ENCODE measurements around the gene SLC6A3. TPM values are rescaled to one million over a fixed set of nuclear protein-coding genes. Genes with fewer than 3 reads are reported as not detected.

The SLC6A3 gene
- total RNA-seq, 1 donor: not detected

DNA sequence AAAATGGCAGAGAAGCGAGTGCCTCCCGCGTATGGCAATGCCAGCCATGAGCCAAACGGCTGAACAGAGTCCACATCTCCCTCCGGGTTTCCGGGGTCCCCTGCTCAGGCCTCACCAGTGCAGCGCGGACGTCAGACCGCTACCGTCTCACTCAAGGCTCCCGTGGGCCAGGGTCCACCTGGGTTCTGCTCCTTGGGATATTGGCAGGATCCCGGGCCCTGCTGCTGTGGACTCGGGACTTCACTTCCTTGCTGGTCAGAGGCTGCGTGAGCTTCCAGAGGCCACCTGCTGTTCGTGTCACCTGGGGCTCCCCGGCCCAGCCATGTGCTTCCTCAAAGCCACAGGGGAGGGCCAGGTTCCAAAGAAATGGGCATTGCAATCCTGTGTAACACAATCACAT is 61.9 kb downstream of the SLC6A3 start:
- Histone ChIP-seq H3K27ac (ENCODE audit: low read depth, low read length) (no peak overlapping the region), H2AFZ (ENCODE audit: low read length) (no peak overlapping the region), H3K4me2 (ENCODE audit: insufficient read depth, low read length) (no peak overlapping the region), H4K20me1 (ENCODE audit: insufficient read depth, low read length) (no peaks in the 10 kb centered on the region), H3K79me2 (ENCODE audit: insufficient read depth, low read length) (no peaks in the 10 kb centered on the region), H3K36me3 (ENCODE audit: insufficient read depth, low read length) (no peaks in the 10 kb centered on the region), H3K4me1 (ENCODE audit: insufficient read depth, low read length) (no peaks in the 10 kb centered on the region), H3K27me3 (ENCODE audit: insufficient read depth, low read length) (peaks cover 33% of the 10 kb centered on the region), H3K4me3 (ENCODE audit: insufficient read depth, low read length) (no peak overlapping the region), H3K9me3 (ENCODE audit: low read depth, low read length) (no peaks in the 10 kb centered on the region)
- no peak for DNase-seq (ENCODE audit: insufficient read length, low spot score, missing footprints)
- TF ChIP-seq, protein P1, sequence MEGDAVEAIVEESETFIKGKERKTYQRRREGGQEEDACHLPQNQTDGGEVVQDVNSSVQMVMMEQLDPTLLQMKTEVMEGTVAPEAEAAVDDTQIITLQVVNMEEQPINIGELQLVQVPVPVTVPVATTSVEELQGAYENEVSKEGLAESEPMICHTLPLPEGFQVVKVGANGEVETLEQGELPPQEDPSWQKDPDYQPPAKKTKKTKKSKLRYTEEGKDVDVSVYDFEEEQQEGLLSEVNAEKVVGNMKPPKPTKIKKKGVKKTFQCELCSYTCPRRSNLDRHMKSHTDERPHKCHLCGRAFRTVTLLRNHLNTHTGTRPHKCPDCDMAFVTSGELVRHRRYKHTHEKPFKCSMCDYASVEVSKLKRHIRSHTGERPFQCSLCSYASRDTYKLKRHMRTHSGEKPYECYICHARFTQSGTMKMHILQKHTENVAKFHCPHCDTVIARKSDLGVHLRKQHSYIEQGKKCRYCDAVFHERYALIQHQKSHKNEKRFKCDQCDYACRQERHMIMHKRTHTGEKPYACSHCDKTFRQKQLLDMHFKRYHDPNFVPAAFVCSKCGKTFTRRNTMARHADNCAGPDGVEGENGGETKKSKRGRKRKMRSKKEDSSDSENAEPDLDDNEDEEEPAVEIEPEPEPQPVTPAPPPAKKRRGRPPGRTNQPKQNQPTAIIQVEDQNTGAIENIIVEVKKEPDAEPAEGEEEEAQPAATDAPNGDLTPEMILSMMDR (IDR thresholded peaks at IDR 0.05; ENCODE audit: extremely low read depth, low read depth, low read length): no peak

DNA sequence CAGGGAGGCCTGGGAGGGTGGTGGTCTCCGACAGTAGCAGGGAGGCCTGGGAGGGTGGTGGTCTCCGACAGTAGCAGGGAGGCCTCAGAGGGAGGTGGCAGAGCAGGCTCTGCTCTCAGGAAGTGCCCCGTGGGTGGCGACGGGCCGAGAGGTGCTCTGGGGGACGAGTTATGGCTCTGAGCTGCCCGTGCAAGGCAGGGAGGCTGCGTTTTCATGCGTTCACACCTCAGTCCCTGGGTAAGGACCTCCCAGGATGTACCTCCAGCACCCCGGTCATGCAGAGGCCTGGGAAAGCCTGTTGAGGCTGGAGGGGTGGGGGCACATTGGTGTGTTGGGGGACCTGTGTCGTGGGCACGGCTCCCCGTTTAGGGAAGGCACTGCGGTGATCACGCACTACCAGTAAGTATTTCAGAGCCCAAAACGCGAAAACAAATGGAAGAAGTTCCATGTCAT is 63.0 kb downstream of the SLC6A3 start:
- TF ChIP-seq, protein P1 (IDR thresholded peaks at IDR 0.05; ENCODE audit: extremely low read depth, low read depth, low read length): no peak
- no peaks in the 10 kb centered on the region for H3K36me3 ChIP-seq (ENCODE audit: insufficient read depth, low read length)
- H3K4me3 ChIP-seq (ENCODE audit: insufficient read depth, low read length): no peak overlapping the region
- H3K79me2 ChIP-seq (ENCODE audit: insufficient read depth, low read length): no peaks in the 10 kb centered on the region
- no peak overlapping the region for H3K27ac ChIP-seq (ENCODE audit: low read depth, low read length)
- no peak overlapping the region for H2AFZ ChIP-seq (ENCODE audit: low read length)
- no peak overlapping the region for H3K4me2 ChIP-seq (ENCODE audit: insufficient read depth, low read length)
- no peaks in the 10 kb centered on the region for H4K20me1 ChIP-seq (ENCODE audit: insufficient read depth, low read length)
- H3K27me3 ChIP-seq (ENCODE audit: insufficient read depth, low read length): peaks cover 29% of the 10 kb centered on the region
- no peaks in the 10 kb centered on the region for H3K4me1 ChIP-seq (ENCODE audit: insufficient read depth, low read length)
- peak; percentile 37 for DNase-seq (ENCODE audit: insufficient read length, low spot score, missing footprints)
- no peaks in the 10 kb centered on the region for H3K9me3 ChIP-seq (ENCODE audit: low read depth, low read length)

DNA sequence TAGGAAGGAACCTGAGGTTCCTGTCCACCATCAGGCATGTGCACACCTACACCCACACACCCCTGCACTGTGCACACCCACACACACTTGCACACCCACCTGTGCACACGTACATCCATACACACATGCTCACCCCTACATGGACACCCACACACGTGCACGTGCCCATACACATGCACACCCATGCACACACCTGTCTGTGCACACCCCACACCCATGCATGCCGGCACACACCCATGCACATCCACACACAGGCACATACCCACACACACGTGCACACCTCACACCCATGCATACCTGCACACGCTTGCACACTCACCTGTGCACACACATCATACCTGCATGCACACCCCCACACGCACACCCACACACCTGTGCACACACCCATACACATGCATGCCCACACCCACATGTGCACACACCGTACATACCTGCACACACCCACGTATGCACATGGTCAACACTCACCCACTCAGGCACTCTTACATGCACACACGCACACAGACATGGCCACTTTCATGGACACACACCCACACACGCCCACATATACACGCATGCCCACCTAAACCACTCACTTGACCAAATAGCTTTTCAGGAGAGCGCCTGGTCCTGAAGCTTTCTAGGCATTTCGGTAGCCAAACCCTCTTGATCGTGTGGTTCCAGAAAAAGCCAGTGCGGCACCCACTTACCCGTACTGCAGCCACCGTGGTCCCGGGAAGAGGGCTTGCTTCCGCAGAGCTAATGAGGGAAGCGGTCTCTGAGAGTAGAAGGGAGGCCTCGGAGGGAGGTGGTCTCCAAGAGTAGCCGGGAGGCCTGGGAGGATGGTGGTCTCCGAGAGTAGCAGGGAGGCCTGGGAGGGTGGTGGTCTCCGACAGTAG is 63.6 kb downstream of the SLC6A3 start:
- H3K36me3 ChIP-seq (ENCODE audit: insufficient read depth, low read length): no peaks in the 10 kb centered on the region
- no peaks in the 10 kb centered on the region for H4K20me1 ChIP-seq (ENCODE audit: insufficient read depth, low read length)
- peaks cover 22% of the 10 kb centered on the region for H3K27me3 ChIP-seq (ENCODE audit: insufficient read depth, low read length)
- no peaks in the 10 kb centered on the region for H3K9me3 ChIP-seq (ENCODE audit: low read depth, low read length)
- peak; percentile 47 for DNase-seq (ENCODE audit: insufficient read length, low spot score, missing footprints)
- no peaks in the 10 kb centered on the region for H3K79me2 ChIP-seq (ENCODE audit: insufficient read depth, low read length)
- no peak overlapping the region for H3K27ac ChIP-seq (ENCODE audit: low read depth, low read length)
- H3K4me3 ChIP-seq (ENCODE audit: insufficient read depth, low read length): no peak overlapping the region
- no peaks in the 10 kb centered on the region for H3K4me1 ChIP-seq (ENCODE audit: insufficient read depth, low read length)
- no peak overlapping the region for H3K4me2 ChIP-seq (ENCODE audit: insufficient read depth, low read length)
- H2AFZ ChIP-seq (ENCODE audit: low read length): no peak overlapping the region
- TF ChIP-seq, protein P1 (IDR thresholded peaks at IDR 0.05; ENCODE audit: extremely low read depth, low read depth, low read length): no peak

DNA sequence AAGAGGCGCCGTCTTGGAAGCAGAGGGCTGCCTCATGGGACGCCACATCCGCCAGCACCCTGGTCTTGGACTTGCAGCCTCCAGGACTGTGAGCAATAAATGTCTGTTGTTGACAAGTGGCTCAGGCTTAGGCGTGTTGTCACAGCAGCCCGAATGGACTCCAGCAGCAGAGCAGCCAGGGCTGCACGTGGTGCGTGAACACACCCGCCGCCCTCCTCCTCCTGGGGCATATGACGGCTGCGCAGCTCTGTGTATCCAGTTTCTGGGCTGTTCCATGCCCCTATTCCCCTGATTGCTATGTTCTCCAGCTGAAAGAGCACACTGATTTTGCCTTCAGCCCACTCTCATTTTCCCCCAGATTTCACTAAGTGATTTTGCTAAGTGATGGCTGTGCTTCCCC is 64.3 kb downstream of the SLC6A3 start:
- Histone ChIP-seq H3K36me3 (ENCODE audit: insufficient read depth, low read length) (no peaks in the 10 kb centered on the region), H3K27ac (ENCODE audit: low read depth, low read length) (no peak overlapping the region), H3K4me1 (ENCODE audit: insufficient read depth, low read length) (no peaks in the 10 kb centered on the region), H4K20me1 (ENCODE audit: insufficient read depth, low read length) (no peaks in the 10 kb centered on the region), H3K4me2 (ENCODE audit: insufficient read depth, low read length) (no peak overlapping the region), H3K27me3 (ENCODE audit: insufficient read depth, low read length) (peaks cover 20% of the 10 kb centered on the region), H3K9me3 (ENCODE audit: low read depth, low read length) (no peaks in the 10 kb centered on the region), H2AFZ (ENCODE audit: low read length) (no peak overlapping the region), H3K4me3 (ENCODE audit: insufficient read depth, low read length) (no peak overlapping the region), H3K79me2 (ENCODE audit: insufficient read depth, low read length) (no peaks in the 10 kb centered on the region)
- TF ChIP-seq, protein P1 (IDR thresholded peaks at IDR 0.05; ENCODE audit: extremely low read depth, low read depth, low read length): no peak
- DNase-seq (ENCODE audit: insufficient read length, low spot score, missing footprints): peak; percentile 82
